ENCODE results near the gene CWC22. TPM values are rescaled to one million over a fixed set of nuclear protein-coding genes. Genes with fewer than 3 reads are reported as not detected.
"Not testable (repeated sequence)": the region's sequence is repeated elsewhere in the genome, so short reads cannot be mapped to it uniquely, and the experiment has no call there.

Gene CWC22
- polyA plus RNA-seq (ENCODE audit: insufficient read length) = 19.5 TPM

DNA sequence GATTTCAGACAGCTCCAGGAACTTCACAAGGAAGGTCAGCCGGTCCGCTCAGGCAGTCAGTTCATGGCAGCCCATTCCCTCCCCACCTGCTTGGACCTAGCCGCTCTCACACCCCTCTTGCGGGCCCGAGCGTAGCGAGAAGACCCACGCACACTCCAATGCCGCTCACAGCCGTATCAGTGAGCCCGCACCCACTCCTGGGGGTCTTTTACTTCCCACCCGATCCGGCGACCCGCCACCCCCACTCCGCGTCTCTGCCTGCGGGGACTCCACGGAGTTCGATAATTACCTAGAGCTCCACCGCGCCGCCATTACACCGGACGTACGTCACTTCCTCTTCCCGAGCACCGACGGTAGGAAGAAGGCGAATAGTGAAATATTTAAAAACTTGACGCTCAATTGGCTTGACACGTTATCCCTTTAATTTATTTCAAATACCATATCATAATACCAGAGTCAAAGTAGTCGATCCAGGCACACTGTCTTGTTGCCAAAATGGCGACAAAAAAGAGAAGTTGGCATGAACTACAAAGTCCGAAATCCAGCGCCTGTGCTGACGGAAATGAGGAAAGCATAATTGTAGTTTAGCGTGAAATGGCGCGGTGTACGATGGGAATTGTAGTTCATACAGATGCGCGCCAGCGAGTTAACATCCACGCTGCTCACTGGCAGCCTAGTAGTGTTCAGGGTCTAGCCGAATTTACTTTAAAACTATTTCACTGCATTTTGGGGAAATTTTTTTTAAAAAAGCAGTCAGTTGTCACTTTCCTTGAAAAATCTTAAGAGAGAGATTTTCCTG is at the start of gene CWC22:
CWC22 (minus strand) TSS at position 517 of the 799 bp plus-strand sequence. CDS start 13,956 bp downstream, outside the sequence.
- DNase-seq (ENCODE audit: low read depth) = peak; percentile 96

DNA sequence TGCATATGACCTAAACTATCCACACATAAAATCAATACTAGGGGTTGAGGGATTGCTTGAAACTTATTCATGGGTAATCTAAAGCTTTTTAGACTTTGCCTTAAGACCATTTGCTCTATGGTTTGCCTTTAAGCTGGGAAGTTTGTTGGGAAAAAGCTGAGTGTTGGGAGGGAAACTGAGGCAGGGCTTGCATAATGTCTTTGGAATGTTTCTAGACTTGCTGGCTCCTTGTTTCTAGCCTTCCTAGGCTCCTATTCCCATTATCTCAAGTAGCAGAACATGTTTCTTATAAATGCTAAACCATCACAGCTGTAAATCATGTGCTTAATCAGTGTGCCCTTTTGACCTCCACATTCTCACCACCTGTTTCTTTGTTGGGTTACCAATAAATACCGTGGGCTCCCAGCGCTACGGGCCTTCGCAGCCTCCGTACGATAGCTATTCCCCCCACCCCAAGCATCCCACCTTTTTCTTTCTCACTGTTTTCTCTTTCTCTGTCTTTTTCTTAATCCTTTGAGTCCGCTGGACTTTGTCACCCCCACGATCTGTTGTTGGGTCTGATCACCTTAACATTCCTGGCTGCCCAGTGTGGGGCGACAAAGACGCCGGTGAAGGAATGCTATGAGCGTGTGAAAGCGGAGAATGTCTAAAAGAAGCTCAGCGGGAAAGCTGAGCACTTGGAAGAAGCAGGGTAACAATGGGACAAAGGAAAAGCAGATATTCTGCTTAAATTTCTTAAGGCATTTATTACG is 49.4 kb upstream of the CWC22 start:
- no peak for DNase-seq (ENCODE audit: low read depth)

DNA sequence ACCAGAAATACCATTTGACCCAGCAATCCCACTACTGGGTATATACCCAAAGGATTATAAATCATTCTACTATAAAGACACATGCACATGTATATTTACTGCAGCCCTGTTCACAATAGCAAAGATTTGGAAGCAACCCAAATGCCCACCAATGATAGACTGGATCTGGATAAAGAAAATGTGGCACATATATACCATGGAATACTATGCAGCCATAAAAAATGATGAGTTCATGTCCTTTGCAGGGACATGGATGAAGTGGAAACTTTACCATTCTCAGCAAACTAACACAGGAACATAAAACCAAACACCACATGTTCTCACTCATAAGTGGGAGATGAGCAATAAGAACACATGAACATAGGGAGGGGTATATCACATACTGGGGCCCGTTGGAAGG is 47.5 kb upstream of the CWC22 start:
- not testable (repeated sequence) for DNase-seq (ENCODE audit: low read depth)

DNA sequence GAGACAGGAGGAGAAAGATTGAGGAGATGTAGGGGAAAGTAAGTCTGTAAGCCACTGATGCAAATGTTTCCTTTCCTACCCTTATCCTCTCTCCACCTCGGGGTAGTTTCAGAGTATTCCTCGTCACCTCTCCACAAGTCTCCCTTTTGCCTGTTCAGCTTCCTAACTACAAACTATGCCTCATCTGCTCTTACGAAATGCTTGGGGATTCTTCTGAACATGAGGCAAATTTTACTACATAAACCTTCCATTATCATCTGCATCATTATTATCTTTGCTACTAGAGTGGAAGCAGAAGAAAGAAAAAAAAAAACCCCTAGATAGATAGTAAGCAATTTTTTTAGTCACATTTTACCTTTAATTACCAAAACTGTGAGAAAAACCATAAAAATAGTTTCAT is 43.1 kb upstream of the CWC22 start:
- no peak for DNase-seq (ENCODE audit: low read depth)

DNA sequence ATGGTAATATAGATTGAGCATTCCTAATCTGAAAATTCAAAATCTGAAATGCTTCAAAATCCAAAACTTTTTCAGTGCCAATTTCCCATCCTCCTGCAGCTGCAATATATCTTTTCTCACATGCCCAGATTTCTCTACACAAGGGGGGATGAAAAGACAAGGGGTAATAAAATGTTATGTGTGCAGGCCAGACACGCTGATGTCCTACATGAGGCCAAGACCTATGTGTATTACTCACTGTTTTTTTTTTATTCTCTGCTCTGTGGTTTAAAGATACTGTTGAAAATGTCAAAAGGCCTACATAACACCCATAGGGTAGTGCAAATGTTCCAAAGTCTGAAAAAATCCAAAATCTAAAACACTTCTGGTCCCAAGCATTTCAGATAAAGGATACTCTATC is 41.2 kb upstream of the CWC22 start:
- no peak for DNase-seq (ENCODE audit: low read depth)

DNA sequence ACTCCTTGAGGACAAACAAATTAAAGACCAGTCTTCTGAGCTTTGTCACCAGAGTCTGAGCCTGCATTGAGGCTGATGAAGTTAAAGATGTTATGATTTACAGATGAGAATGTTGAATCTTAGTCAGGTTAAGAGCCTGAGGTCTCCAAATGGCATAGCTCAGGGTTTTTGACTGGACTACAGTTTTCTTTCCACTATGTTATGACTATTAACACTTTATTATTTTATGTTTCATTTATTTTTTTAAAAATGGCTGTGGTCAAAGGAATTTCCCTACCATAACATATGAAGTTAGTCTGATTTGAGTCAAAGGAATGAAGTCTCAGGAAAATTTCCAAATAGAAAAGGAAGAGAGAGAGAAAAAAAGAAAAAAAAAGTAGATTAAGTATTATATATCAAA is 39.7 kb upstream of the CWC22 start:
- no peak for DNase-seq (ENCODE audit: low read depth)

DNA sequence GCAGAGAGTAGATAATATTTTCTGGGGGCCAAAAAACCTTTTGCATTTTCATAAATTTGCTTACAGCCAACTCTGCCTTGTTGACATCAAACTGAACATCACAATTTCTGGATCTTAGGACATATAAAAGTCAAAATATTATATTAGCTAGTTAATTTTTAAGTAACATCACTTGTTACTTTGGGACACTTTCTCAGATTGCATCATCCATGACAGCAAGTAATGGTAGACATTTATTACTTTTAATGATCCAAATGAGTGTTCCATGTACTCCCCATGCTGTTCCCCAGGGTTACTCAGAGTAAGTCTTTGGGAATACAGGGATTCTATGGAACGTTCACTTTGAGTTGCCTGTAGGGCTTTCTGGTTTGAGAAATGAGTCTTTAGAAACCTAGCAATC is 39.1 kb upstream of the CWC22 start:
- no peak for DNase-seq (ENCODE audit: low read depth)

DNA sequence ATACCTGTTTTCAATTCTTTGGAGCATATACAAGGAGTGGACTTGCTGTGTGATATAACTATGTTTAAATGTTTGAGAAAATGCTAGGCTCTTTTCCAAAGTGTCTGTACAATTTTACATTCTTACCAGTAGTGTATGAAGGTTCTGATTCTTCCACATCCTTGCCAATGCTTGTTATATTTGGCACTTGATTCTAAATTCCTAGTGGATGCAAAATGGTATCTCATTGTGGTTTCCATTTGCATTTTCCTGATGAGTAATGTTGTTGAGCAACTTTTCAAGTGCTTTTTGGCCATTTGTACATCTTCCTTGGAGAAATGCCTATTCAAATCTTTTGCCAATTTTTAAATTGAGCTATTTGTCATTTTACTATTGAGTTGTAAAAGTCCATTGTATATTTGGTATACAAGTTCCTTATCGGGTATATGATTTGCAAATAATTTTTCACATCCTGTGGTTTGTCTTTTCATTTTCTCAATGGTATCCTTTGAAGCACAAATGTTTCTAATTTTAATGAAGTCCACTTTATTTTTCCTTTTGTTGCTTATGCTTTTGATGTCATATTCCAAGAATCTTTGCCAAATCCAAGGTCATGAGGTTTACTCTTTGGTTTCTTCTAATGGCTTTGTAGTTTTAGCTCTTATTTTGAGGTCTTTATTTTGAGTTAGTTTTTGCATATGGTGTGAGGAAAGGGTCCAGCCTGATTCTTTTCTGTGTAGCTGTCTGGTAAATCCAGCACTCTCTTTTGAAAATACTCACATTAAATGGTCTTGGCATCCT is 33.2 kb upstream of the CWC22 start:
- peak; percentile 22 for DNase-seq (ENCODE audit: low read depth)

- no peak for DNase-seq (ENCODE audit: low read depth)
These were observed 31.9 kb upstream of the CWC22 start for GRCh38 chr2:180038997-180039396.

DNA sequence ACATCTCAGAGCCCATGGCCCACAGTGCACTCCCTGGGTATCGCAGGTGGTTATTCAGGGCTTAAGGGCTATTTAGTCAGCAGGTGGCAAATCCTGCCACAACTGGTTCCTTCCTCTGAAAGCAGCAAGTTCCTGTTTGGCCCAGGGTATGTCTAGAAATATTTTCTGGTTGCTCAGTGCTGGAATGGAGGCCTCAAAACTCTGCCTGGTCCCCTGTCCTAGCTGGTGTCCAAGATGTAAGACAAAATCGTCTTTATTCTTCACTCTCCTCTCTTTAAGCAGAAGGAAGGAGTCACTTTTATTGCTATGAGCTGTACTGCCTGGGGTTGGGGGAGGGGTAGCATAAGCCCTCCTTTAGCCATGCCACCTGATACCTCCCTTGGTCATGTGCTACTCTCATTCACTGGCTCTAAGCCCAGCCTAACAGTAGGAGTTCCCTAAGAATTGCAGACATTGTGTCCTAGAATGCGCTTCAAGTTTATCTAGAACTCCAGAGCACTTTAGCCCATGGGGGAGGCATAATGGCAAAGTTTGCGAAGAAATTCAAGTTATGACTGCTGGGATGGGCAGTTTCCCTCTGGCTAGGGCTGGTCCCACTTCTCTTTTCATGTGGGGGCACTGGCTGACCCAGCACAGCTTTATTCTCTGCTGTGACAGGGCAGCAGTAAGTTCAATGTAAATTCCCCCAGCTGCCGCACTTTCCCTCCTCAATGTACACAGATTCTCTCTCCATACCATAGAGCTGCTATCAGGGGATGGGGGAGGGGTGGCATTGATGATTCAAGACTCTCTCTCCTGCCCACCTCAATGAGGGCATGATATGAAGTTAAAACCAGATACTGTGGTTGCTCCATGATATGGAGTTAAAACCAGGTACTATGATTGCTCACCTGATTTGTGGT is 27.1 kb upstream of the CWC22 start:
- DNase-seq (ENCODE audit: low read depth) = no peak

- DNase-seq (ENCODE audit: low read depth) = no peak
These were observed 22.5 kb upstream of the CWC22 start for GRCh38 chr2:180029575-180029974.

GRCh38 chr2:180021850-180022249 is 14.8 kb upstream of the CWC22 start:
- no peak for DNase-seq (ENCODE audit: low read depth)

DNA sequence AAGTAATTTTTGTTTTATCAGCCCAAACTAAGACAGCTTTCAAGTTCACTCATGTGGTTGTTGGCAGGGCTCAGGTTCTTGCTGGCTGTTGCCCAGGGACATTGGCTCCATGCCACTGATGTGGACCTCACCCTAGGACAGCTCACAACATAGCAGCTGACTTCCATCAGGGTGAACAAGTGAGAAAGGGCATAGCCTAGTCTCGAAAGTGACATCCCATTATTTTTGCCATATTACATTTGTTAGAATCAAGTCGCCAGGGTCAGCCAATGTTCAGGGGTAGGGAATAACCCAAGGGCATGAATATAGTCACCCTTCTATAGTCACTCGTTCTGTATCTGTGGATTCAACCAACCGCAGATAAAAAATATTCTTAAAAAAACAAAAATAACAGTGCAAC is 10.7 kb upstream of the CWC22 start:
- no peak for DNase-seq (ENCODE audit: low read depth)

DNA sequence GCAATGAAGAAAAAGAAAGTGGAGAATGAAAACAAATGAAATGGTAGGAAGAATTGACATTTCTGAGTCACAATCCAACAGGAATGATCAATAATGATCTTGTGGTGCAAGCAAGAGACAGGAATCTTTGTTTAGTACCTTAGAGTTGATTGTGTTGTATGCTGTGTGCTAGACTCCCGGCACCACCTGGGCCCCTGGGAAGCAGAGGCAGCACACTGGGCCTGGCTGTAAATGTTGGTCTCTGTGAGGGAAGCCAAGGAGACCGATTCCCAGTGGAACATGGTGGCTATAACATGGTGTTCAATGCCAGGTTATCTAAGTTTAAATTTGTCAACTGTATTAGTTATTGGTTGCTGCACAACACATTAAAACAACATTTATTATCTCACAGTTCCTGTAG is 9.8 kb upstream of the CWC22 start:
- DNase-seq (ENCODE audit: low read depth) = no peak

DNA sequence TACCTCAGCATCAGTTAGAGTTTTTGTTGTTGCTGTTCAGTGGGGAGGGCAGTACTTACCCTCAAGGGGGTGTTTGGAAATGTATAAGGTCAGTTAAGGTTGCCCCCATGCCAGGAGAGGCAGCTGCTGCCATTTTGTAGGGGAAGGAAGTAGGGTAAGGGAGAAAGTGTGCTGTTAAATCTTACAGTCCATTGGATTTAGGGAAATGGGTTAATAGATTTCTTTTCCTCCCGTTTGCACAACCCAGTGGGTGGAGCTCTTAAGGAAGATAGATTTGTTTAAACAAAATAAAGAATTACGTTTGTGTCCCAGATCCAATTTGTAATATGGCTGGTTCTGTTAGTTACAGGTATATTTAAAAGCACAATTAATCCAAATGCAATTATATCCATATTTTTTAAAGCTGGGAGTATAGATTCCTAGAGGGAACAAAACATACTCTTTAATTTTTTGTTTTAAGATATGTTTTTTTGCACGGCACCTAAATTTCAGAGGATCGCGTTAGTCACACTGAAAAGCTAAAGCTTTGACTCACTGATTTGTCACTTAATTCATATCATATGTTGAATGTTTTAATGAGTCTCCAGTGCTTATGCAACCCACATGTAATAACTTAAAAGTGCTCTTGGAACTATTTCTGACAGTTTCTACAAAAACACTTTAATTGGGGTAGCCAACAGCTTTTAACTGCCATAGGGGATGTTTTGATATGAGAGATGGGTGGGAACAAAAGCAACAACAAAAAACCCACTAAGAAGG is 9.0 kb upstream of the CWC22 start:
- no peak for DNase-seq (ENCODE audit: low read depth)

- DNase-seq (ENCODE audit: low read depth) = no peak
These were observed 5.4 kb upstream of the CWC22 start for GRCh38 chr2:180012523-180012922.

- DNase-seq (ENCODE audit: low read depth) = no peak
These were observed 3.6 kb upstream of the CWC22 start for GRCh38 chr2:180010701-180011100.

DNA sequence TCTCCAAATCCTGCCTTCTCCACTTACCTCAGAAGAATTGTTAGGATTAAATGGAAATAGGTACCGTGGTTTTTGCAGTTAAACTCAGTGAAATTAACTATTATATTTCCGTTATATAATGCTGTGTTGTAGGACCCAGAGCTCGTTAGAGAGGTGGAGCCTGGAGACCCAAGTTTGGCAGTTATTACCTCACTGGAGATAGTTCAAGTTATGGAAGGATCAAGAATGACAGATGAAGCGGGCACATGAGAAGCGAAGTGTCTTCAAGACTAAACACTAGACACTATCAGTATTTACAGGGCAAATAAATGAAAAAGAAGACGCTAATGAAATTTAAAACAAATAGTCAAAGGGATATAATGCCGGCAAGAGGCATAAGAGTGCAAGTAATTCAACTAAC is 866 bp downstream of the CWC22 start:
- no peak for DNase-seq (ENCODE audit: low read depth)

DNA sequence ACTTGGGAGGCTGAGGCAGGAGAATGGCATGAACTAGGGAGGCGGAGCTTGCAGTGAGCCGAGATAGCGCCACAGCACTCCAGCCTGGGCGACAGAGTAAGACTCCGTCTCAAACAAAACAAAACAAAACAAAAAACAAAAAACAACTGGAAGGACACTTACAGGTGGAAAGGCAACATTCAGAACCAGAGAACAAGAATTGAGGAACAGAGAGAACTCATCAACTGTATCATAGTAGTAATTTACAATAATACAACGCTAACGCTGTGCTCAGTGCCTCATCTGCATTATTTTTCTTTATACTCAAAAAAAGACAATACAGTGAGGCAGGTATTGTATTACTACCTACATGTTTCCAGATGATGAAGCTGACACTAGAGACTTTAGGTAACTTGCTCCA is 1.6 kb downstream of the CWC22 start:
- not testable (repeated sequence) for DNase-seq (ENCODE audit: low read depth)

- no peak for DNase-seq (ENCODE audit: low read depth)
These were observed 2.4 kb downstream of the CWC22 start for GRCh38 chr2:180004731-180005130.

GRCh38 chr2:180003559-180003958 is 3.5 kb downstream of the CWC22 start:
- no peak for DNase-seq (ENCODE audit: low read depth)
